Transverse colon (tissue), 1 donor: ENCODE measurements around the gene LRP2.

Experiments used
- EP300 ChIP-seq: sonication (generic); formaldehyde crosslinking; IDR thresholded peaks from one replicate; pipeline ENCODE4 v1.6.1; 2017; ENCODE audit warnings: antibody characterized with exemption, low read depth
- POLR2A ChIP-seq: fragments of 450-650 bp; IDR thresholded peaks from one replicate; pipeline ENCODE4 v1.6.1; 2016; ENCODE audit warnings: antibody characterized with exemption, mild to moderate bottlenecking, moderate library complexity

DNA sequence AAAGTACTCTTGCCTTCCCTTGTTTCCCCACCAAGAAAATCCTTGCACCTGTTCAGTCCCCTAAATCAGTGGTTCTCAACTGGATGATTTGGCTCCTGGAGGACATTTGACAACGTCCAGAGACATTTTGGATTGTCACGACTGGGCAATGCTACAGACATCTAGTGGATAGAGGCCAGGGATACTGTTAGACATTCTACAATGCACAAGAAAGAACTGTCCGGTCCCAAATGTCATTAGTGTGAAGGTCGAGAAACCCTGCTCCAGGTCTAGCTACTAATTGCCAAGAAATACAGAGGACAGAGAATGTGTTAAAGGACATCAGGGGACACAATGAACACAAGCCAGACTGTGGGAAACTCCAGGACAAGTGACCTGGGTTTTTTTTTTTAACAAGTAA, 60.0 kb downstream of the LRP2 start:
- TF ChIP-seq EP300 (no peak), POLR2A (no peak)
